Stimulated activated CD4-positive, alpha-beta T cell treated with anti-CD3 and anti-CD28 coated beads, Interleukin-12 subunit alpha, Interleukin-12 subunit beta, amount 100 ng/mL, for 4 hours (primary cell): ENCODE results near the gene SOBP.

Experiments
- DNase-seq: peaks from one replicate; pipeline ENCODE4 v3.0.0-alpha.2; 2020

SOBP gene

DNA sequence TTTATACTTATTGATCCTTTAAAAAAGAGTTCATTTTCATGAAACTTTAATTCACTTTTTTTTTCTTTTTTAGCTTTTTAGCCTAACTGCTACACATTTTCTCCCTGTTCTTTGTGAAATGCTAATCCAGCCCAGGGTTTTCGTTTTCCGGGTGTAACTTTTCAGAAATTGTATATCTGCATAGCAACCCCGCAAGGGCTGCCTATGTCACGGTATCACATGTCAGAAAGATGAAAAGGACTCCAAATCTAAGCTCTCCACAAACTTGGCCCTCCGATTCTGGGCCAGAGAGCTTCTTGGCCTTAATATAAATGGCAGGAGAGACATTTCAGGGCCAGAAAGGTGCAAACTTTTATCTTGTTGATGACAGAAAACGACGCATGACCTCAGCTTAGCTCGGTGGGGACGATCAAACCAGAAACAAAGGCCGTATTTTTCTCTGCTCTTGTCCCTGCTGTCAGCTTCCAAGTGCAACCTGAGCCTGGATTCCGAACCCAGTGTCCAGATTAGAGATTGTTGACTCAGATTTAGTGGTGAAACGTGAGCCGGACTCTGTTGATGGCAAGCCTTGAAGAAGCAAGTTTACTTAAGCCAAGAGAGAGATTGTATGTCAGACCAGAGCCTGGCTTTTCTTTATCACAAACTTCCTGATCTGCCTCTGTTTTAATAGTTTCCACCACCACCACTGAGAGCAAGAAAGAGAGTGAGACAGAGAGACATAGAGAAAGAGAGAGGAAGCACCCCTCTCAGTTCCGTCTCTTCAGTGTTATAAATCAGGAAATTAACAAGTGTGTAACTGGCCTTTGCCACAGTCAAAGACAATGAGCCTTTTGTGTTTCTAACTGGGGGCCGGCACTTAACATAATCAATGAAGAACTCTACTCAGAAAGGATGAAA, 176.4 kb downstream of the SOBP start:
- no peak for DNase-seq

DNA sequence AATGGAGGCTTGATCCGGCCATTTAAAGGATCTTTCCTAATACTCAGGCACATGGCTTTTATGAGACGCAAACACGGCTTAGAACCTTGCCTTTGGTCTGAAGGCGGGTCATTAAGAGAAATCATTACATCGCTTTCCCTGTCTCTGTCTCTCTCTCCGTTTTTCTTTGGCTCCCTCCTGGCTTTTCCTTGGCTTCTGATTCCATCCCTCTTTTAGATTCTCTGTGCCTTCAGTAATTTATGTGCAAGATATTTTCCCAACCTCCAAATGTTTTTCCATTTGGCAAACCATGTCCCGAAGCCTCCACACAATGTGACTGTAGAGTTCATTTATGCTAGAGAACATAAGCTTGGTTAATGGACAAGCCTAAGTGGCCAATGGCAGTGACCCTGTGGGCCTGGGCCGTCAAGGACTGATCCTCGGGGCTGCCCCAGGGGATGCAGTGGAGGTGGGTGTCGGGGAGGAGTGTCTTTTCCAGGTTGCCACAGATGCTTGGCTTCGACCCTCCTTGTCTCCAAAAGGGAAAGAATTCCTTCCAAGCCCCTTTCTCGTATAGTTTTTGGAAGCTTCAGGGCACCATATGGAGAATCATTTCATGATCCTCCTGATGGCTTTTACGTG, 177.2 kb downstream of the SOBP start:
- no peak for DNase-seq

- no peak for DNase-seq
Observed at GRCh38 chr6:107667790-107668189, 177.9 kb downstream of the SOBP start.

GRCh38 chr6:107668743-107669474, 179.0 kb downstream of the SOBP start:
- no peak for DNase-seq

DNA sequence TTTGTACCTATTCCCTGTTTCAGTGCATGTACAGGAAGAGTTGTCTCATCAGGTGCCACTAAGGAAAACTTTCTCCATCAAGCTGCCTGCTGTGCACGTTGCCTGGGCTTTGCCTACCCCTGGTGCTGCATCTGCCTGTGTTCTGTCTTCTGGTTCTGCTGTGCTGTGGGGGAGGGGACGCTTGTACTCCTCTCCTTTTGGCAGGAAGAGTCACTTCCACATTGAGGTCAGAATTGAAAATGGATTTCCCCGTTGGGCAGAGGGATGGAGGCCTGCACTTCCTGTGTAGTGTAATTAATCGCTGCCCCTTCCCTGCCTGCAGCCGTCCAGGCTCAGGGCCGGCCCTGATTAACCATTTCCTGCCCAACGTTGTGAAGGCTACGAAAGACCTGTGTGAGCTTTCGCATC, 180.9 kb downstream of the SOBP start:
- DNase-seq, result no peak

DNA sequence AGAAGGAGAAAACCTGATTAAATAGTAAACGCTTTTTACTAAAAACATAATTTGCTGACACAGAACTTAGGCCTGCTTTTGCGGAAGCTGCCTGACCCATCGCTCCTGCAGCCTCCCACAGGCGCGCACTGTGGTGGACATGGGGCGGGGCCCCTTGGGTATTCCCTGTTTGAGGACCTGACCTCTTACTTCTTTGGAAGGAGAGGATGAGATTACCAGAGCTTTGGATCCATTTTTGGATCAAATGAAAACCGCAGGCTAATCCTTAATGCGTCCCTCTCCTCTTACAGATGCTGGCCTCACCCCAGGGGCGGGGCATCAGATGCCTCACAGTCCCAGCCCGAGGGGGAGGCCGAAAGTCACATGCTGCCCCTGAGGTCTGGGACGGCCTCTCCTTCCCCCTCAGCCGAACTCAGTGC, 183.2 kb downstream of the SOBP start:
- DNase-seq, result no peak

- DNase-seq, result peak; percentile 85
Observed at GRCh38 chr6:107674995-107675738, 185.2 kb downstream of the SOBP start.

DNA sequence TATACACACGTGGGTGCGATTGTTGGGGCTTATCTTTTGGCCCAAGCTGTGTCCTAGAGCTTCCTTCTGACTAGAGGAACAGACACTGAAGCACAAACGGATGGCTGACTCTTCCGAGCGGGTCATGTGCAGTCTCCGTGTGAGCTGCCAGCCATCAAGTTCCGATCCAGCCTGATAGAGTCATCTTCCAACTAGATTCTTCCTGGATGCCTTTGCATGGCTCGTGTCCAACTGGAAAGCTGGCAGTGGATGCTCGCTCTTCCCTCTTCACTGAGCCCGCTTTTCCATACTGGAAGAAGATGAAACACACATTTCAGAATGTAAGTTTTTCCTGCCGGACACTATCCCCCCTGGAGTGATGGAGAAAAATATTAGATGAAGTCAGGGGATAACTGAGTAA, 186.1 kb downstream of the SOBP start:
- no peak for DNase-seq

- DNase-seq, result no peak
Observed at GRCh38 chr6:107677399-107677798, 187.5 kb downstream of the SOBP start.

- no peak for DNase-seq
Observed at GRCh38 chr6:107679457-107679856, 189.5 kb downstream of the SOBP start.

DNA sequence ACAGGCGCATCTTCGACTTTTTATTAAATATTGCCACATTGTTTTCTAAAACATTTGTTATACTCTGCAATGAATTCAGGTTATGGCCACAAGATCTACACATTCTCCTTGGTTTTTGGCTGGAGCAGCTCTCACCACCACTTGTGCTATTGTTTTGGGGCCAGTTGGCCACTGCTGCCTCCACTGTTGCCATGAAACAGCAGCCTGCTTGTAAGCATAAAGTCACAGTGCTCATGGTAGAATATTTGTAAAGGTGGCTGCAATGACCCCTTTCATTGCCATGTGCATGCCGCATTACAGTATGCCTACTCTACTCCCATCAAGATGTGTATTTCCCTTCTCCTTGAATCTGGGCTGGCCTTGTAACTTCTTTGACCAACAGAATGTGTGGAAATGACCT, 192.8 kb downstream of the SOBP start:
- DNase-seq, result no peak

GRCh38 chr6:107683183-107683582, 193.3 kb downstream of the SOBP start:
- DNase-seq, result no peak

DNA sequence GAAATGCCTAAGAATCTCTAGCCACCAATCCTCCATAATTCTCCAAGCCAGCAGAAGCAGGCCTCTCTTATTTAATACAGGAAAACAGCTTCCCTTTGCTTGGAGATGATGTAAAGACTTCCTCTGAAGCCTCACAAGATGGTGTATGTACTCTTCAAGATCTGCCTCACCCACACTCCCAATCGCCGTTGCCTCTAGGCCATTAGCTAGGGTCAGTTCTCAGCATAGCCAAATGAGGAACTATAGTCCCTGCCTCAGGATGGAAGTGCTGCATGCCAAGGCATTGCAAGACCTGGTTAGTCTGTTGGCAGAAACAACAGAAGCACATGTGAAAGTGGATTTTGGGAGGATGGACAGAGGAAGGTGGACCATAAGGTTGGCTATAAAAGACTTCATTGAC, 195.1 kb downstream of the SOBP start:
- no peak for DNase-seq

GRCh38 chr6:107689190-107689589, 199.3 kb downstream of the SOBP start:
- DNase-seq, result no peak

DNA sequence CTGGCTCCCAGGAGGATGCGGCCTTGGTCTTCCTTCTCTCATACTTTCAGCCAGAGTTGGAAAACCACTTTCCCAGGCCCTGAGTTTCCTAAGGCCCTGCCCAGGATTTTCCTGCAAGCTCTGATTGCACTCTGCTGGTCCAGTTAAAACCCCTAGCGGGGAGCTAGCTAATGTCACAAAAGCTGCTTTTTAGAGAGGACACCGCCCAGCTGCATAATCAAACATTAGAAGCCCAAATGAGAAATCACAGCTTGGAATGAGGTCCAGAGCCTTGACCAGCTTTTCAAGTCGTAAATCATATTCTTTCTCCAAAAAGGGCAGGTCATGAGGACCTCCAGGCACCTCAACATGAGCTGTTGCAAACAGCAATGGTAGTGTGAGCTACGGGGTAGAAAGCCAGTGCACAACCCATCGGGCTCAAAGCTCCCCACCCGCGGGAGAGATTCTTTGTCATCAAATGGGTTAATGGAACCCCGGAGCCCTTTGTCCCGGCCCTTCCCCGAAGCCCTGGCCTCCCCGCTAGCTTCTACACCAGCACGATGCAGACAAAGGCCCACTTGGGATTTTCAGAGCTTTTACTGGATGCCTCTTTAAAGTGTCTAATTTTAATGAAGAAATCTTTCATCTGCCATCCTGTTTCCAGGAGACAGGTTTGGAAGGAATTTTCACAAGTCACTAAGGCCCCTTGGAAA, 200.2 kb downstream of the SOBP start:
- DNase-seq, result no peak

GRCh38 chr6:107690643-107691061, 200.7 kb downstream of the SOBP start:
- no peak for DNase-seq

- DNase-seq, result no peak
Observed at GRCh38 chr6:107691062-107691751, 201.3 kb downstream of the SOBP start.

DNA sequence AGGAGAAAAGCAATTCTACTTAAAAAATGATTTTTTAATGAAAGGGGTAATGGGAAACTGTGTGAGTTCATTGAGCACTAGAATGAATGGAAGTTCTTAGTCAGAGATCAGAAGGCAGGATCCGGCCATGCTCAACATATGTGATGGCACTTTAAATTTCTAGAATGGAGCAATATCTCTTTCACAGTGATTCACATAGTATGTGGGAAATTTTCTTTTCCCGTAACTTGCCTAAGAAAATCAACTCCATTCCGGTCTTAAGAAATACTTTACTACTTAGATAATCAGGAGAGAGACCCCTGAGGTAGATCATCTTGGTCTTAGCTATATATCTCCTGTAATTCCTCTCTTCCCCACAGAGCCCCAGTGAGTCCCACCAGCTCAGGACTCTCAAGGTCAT, 202.4 kb downstream of the SOBP start:
- DNase-seq, result no peak

- no peak for DNase-seq
Observed at GRCh38 chr6:107695061-107695720, 205.3 kb downstream of the SOBP start.

DNA sequence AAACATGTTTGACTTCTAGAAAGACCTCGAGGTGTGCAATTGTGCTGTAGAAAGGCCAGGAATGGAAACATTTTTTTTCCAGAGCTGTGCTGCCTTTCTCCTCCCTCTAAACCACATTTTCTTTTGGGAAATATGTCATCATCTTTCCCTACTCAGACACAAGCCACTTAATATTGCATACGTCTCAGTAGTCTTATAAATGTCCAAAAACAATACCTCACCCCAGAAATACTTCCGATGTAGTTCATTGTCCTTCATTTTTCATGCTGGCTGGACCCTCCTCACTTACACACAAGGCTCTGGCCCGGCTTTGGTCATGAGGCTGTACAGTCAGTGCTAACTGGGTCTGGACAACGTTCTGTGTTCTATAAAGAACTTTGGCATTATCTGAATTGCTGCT, 207.8 kb downstream of the SOBP start:
- DNase-seq, result no peak

- no peak for DNase-seq
Observed at GRCh38 chr6:107698146-107698545, 208.2 kb downstream of the SOBP start.
